Motor neuron (in vitro differentiated cells): Measurements from ENCODE around the gene TERB1. TPM values are rescaled to one million over a fixed set of nuclear protein-coding genes. Genes with fewer than 3 reads are reported as not detected.
"Not testable (repeated sequence)": the region's sequence is repeated elsewhere in the genome, so short reads cannot be mapped to it uniquely, and the experiment has no call there.

Experiments
- ATAC-seq, 8 experiments: fragments of 200-7000 bp; cut with Tn5 transposase; replicated peaks in 6 of 8; 2 replicates each; pipeline ENCODE4 v1.8.0; 2021; ENCODE audit warnings: mild to moderate bottlenecking in 8 of 8, moderate library complexity in 8 of 8
- H3K27ac ChIP-seq, 2 donors: fragments of 250-450 bp; sonication (Bioruptor Pico); 2 replicates each; pipeline ENCODE4 v1.9.0; 2021; ENCODE audit warnings: antibody characterized with exemption in 2 of 2, mild to moderate bottlenecking in 2 of 2, moderate library complexity in 1 of 2
- H3K4me1 ChIP-seq, 2 donors: fragments of 250-450 bp; sonication (Bioruptor Pico); replicated peaks in 1 of 2; 2 replicates each; pipeline ENCODE4 v1.6.1; 2021; ENCODE audit warnings: antibody characterized with exemption in 2 of 2, mild to moderate bottlenecking in 2 of 2, moderate library complexity in 1 of 2
- H3K4me3 ChIP-seq, 5 donors: fragments of 250-450 bp; sonication (Bioruptor Pico); 2 replicates each; pipeline ENCODE4 v1.9.0; 2021; ENCODE audit warnings: antibody characterized with exemption in 5 of 5, mild to moderate bottlenecking in 5 of 5, moderate library complexity in 4 of 5
- WGBS, 10 experiments: fragments of 450-650 bp; shearing (Covaris generic); methylation state at CpG; one replicate each; pipeline ENCODE4 v1.0.0; 2022; 5-methylcytosine and 5-hydroxymethylcytosine counted together
- in situ Hi-C, 9 experiments: fragments of 400-800 bp; cut with MboI; loops; one replicate each; pipeline ENCODE4 v1.15.0; 2021; ENCODE audit warnings: low sequenced_read_pairs in 9 of 9, low pct_unique_long_range_greater_than_20kb in 2 of 9; ENCODE audit not compliant: unreplicated experiment in 9 of 9
- total RNA-seq, 8 experiments: library from RNA; unstranded; fragments of 300-600 nt; gene quantifications; 2 replicates each; pipeline versions ENCODE4 v1.2.3 to v1.2.4, GENCODE V29; 2022

TERB1 gene
- total RNA-seq, 8 experiments from 2014 or later, result 0.05 to 0.09 TPM; not detected in 6

GRCh38 chr16:66809765-66810164 is 8.4 kb upstream of the TERB1 start:
- H3K27ac ChIP-seq, result no peak overlapping the region
- in situ Hi-C loops, result no loop called here
- 83 to 100% (median 93%) methylated on average over 2 to 4 of the region's 4 CpGs for WGBS, 10 experiments
- no peak overlapping the region for H3K4me3 ChIP-seq
- H3K4me1 ChIP-seq, result no peaks in the 10 kb centered on the region
- ATAC-seq, result no peak

DNA sequence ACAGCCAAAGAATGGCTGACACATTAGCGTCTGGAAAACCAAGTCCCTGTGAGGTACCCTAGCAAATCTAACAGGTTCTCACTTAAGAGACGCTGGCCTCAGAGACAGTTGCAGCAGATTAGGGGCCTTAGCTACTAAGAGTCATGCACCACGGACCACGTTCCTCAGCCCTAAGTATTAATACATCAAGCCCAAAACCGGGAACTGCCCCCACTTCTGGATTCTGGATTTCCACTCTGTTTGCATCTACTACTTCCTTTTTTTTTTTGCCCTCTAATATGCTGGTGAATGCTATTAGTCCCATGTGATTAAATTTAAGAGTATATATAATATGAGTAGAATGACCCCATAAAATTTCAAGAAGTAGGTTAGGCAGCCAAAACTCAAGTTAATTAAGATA is 775 bp upstream of the TERB1 start:
- WGBS, 10 experiments, result 83 to 100% (median 100%) methylated on average over 1 to 4 of the region's 5 CpGs; no CpG with 5 or more reads in 5 of the 10 experiments
- no peak for ATAC-seq
- in situ Hi-C loops, result no loop called here
- Histone ChIP-seq H3K27ac (no peak overlapping the region), H3K4me1 (no peaks in the 10 kb centered on the region), H3K4me3 (no peak overlapping the region)

GRCh38 chr16:66800856-66801255 is 528 bp downstream of the TERB1 start:
- Histone ChIP-seq H3K4me3 (no peak overlapping the region), H3K4me1 (no peaks in the 10 kb centered on the region), H3K27ac (no peak overlapping the region)
- no peak for ATAC-seq
- in situ Hi-C loops, result no loop called here
- WGBS, 10 experiments, result 95 to 100% (median 100%) methylated on average over 1 to 4 of the region's 19 CpGs; no CpG with 5 or more reads in 7 of the 10 experiments

GRCh38 chr16:66798161-66798560 is 3.2 kb downstream of the TERB1 start:
- Histone ChIP-seq H3K27ac (no peak overlapping the region), H3K4me3 (no peak overlapping the region), H3K4me1 (no peaks in the 10 kb centered on the region)
- no peak for ATAC-seq
- in situ Hi-C loops, result no loop called here
- 53 to 100% (median 77%) methylated on average over 1 to 2 of the region's 2 CpGs; no CpG with 5 or more reads in 2 of the 10 experiments for whole genome bisulfite sequencing, 10 experiments

GRCh38 chr16:66793984-66794383 is 7.4 kb downstream of the TERB1 start:
- H3K4me3 ChIP-seq, ATAC-seq, in situ Hi-C loops, H3K4me1 ChIP-seq, H3K27ac ChIP-seq: not testable (repeated sequence)
- 40 to 100% (median 81%) methylated on average over 1 to 6 of the region's 6 CpGs; no CpG with 5 or more reads in 1 of the 10 experiments for WGBS, 10 experiments

DNA sequence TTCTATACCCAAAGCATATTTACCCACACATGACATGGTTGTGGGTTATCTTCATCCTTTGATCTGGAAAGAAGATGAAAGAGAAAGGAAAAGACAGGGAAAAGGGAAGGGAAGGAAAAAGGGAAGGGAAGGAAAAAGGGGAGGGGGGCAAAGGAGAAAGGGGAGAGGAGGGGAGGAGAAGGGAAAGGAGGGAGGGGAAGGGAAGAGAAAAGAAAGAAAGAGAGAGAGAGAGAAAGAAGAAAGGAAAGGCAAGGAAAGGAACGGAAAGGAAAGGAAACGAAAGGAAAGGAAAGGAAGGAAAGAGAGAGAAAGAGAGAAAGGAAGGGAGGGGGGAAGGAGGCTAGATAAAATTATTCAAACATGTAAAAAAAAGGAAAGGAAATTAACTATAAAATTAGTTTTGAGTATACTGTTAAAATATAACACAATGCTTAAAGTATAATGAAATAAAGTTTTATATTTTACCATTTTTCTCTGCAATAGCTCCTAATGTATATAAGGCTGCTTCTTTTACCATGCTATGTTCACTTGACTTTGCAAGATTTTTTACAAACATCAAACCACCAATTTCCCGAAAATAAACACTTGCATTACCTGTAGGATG is 11.2 kb downstream of the TERB1 start:
- in situ Hi-C loops, result no loop called here
- no peaks in the 10 kb centered on the region for H3K4me1 ChIP-seq
- no peak overlapping the region for H3K27ac ChIP-seq
- H3K4me3 ChIP-seq, result no peak overlapping the region
- WGBS, 10 experiments, result 10 to 62% (median 43%) methylated on average over 1 to 3 of the region's 3 CpGs; no CpG with 5 or more reads in 1 of the 10 experiments
- no peak for ATAC-seq

DNA sequence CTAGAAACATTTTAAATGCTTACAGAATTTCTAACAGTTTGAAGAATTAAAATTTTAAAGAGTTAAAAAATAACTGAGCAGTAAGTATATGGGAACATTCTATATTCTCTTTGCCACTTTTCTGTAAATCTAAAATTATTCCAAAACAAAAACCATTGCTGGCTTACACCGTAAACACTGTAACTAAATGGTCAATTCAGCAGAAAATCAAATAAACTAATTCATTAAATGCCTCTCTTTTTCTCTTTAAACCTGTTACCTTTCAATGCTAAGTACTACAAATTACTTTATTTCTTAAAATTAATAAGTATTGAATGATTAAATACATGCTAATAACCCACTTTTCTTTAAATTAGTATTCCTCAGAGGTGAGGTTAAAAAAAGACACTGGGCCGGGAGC is 14.0 kb downstream of the TERB1 start:
- H3K4me1 ChIP-seq, result no peaks in the 10 kb centered on the region
- no peak overlapping the region for H3K27ac ChIP-seq
- ATAC-seq, result no peak
- H3K4me3 ChIP-seq, result no peak overlapping the region
- 57 to 100% (median 91%) methylated on average over 1 to 2 of the region's 2 CpGs; no CpG with 5 or more reads in 1 of the 10 experiments for WGBS, 10 experiments
- in situ Hi-C loops, result no loop called here

DNA sequence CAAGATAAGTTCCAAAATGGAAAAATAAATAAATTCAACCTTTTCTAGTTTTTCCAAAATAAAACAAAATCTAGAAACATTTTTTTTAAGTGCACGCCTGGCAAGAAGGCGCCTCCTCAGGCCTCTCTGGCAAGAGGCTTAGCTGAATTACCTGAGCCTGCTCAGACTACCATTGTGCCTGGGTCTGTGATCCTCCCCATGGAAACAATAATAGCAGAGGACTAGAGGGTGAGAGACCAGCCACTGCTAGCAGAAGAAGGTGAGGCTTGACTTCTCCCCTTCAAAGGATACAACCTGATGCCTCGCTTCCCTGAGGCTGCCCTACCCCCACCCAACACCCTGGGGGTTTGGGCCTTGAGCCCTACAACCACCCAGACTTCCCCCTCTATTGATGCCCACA is 14.8 kb downstream of the TERB1 start:
- no peak overlapping the region for H3K4me3 ChIP-seq
- H3K27ac ChIP-seq, result no peak overlapping the region
- 82 to 100% (median 92%) methylated on average over 2 to 3 of the region's 3 CpGs; no CpG with 5 or more reads in 2 of the 10 experiments for WGBS, 10 experiments
- H3K4me1 ChIP-seq, result no peaks in the 10 kb centered on the region
- ATAC-seq, result no peak
- in situ Hi-C loops, result no loop called here

DNA sequence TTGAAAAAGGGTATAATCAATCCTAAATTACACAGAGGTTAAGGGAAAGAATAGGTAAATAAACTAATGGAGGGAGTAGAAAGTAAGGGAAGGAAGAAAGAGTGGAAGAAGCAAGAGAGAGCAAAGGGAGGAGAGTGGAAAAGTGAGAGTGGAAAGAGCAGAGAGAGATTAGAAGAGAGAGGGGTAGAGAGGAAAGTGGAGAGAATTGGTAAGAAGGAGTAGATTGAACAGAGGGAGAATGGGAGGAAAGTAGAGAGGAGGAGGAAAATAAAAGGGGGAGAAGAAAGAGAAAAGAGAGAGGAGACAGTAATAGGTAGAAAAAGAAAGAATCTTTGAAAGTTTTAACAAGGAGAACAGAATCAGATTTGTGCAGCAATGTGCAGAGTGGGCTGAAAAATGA is 24.9 kb downstream of the TERB1 start:
- in situ Hi-C loops, result no loop called here
- Histone ChIP-seq H3K4me3 (no peak overlapping the region), H3K27ac (no peak overlapping the region), H3K4me1 (no peaks in the 10 kb centered on the region)
- no peak for ATAC-seq

GRCh38 chr16:66774981-66775380 is 26.4 kb downstream of the TERB1 start:
- no peaks in the 10 kb centered on the region for H3K4me1 ChIP-seq
- in situ Hi-C loops, result no loop called here
- 75 to 100% (median 100%) methylated on average over 1 to 2 of the region's 2 CpGs; no CpG with 5 or more reads in 3 of the 10 experiments for WGBS, 10 experiments
- no peak for ATAC-seq
- H3K27ac ChIP-seq, result no peak overlapping the region
- no peak overlapping the region for H3K4me3 ChIP-seq

- Histone ChIP-seq H3K27ac (no peak overlapping the region), H3K4me1 (no peaks in the 10 kb centered on the region), H3K4me3 (no peak overlapping the region)
- in situ Hi-C loops, result no loop called here
- ATAC-seq, result no peak
Measured at GRCh38 chr16:66758086-66758485, 43.3 kb downstream of the TERB1 start.

DNA sequence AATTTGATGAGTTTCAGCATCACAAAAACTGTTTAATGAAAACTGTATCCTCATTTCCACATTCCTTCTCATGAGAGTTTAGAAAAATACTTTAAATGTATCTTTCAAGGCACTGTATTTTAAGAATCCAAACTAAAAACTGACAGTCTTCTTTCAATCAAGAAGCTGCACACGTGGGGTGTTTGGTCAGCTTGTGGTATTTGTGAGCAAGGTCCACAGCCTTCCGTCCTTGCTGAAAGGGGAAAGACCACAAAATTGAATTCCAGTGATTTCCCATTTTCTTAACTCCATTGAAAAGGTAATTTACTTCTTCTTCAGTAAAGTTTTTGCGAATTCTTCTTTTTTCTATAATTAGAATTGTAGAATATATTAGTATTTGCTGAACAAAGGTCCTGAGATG is 46.6 kb downstream of the TERB1 start:
- 24 to 67% (median 51%) methylated on average over 2 to 3 of the region's 3 CpGs; no CpG with 5 or more reads in 1 of the 10 experiments for WGBS, 10 experiments
- in situ Hi-C loops, result no loop called here
- H3K4me1 ChIP-seq, result peaks cover 6 to 7% of the 10 kb centered on the region in 2 donors
- no peak overlapping the region for H3K4me3 ChIP-seq
- no peak overlapping the region for H3K27ac ChIP-seq
- no peak for ATAC-seq

DNA sequence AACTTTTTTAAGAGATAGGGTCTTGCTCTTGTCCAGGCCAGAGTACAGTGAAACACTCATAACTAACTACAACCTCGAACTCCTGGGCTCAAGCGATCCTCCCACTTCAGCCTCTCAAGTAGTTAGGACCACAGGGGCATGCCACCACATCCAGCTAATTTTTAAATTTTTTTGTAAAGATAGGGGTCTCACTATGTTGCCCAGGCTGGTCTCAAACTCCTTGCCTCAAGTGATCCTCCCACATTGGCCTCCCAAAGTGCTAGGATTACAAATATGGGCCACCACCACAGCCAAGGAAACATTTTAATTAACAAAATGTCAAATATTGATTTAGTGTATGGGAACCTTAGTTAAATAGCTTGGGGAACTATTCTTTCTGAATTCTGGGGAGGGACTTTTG is 47.2 kb downstream of the TERB1 start:
- no peak overlapping the region for H3K27ac ChIP-seq
- 60 to 100% (median 83%) methylated on average over 1 to 2 of the region's 2 CpGs; no CpG with 5 or more reads in 3 of the 10 experiments for WGBS, 10 experiments
- H3K4me3 ChIP-seq, result no peak overlapping the region
- no peak for ATAC-seq
- in situ Hi-C loops, result no loop called here
- H3K4me1 ChIP-seq, result peaks cover 11% of the 10 kb centered on the region in 2 donors

- 80 to 100% (median 100%) methylated on average over 1 to 2 of the region's 2 CpGs; no CpG with 5 or more reads in 4 of the 10 experiments for WGBS, 10 experiments
- Histone ChIP-seq H3K4me3 (no peak overlapping the region), H3K4me1 (peaks cover 11% of the 10 kb centered on the region in 2 donors), H3K27ac (no peak overlapping the region)
- in situ Hi-C loops, result no loop called here
- no peak for ATAC-seq
Measured at GRCh38 chr16:66752958-66753357, 48.4 kb downstream of the TERB1 start.
